HG03342 (cell line): ENCODE measurements around the gene PAK3.

ENCODE experiments used
- ATAC-seq: cut with Tn5 transposase; IDR thresholded peaks from one replicate; pipeline ENCODE4 v1.9.1; 2021; ENCODE audit warnings: mild to moderate bottlenecking, moderate library complexity; ENCODE audit not compliant: unreplicated experiment

PAK3 gene

DNA sequence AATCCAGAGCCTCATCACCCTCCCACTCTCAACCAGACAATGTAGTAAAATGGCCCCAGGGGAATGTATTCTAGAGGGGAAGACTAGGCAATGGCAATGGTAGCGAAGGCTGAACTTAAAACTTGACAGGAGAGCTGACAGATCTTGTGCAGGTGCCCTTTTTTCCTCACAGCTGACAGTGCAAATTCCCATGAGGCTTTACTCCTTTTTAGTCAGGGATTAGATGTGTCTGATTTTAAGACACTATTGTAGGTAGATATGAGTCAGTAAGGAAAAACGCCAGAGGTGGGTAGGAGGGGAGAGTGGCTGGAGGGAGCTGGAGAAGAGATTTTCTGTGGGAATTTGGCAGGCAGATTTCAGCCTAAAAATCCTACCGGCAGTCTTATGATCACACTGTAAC, 163.6 kb downstream of the PAK3 start:
- no peak for ATAC-seq

DNA sequence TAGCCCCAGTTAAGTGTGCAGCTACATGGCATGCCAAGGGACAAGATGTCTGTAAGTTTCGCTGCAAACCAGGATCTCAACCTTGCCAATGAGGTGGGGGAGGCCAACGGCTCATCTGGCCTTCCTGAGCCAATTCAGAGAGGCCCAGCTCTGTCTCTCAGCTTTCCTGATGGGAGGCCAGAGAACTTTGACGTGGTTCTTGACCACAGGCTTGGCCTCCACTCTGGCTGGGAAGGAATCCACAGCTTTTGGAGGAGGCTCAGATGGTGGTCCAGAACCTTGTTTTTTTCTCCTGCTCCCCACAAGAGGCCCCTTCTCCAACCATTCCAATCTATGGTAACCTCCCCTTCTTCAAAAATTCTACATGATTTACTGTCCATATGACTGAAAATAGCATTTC, 164.5 kb downstream of the PAK3 start:
- no peak for ATAC-seq

DNA sequence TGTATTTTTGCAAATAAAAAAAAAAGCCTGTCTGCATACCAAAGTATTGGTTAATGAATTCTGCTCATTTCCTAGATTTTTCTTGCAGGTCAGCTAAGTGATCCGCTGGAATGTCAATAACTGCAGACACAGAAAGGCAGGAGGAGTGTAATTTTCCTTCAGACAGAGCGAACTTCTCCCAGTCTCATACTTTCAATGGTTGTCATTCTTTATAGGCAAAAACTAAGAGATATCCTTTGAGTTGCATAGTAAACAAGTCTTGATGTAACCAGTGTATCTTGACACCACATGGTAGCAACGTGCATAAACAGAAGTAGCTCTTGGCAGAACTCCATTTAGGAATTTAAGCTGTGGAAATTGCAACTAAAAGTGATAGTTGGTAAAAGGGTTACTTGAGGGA, 166.1 kb downstream of the PAK3 start:
- no peak for ATAC-seq

DNA sequence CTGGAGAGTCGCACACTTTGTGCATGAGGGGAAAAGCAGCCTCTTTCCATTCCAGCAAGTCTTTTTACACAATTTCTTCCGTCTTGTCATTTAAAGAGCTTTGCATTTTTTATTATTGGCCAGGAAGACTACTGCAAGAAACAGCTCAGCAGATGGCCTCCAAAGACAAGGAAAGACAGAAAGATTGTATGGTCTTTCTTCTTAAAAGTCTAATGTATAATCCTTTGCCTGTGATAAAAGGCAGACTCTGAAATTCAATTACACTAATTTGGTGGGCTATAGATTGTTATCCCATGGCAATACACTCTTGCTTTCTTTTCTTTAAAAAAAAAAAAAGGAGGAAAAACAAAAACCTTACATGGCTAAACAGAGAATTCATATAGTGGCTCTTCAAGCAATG, 168.4 kb downstream of the PAK3 start:
- ATAC-seq = no peak

DNA sequence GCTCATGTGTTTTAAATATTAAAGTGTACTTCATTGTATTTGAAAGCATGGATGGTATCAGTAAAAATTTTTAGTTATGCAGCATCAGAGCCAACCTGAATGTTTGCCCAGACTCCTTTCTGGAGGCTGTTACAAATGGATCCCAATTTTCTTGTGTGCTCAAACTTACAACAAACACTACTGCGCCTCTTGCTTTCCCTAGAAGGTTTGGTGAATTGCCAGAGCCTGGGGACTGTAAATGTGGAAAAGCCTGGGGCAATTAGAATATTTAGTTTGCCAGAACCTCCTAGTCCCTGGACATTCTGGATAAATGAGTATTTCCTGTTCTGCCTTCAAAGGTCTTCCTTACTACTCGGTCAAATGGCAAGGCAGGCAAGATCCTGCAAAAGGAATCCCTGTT, 169.5 kb downstream of the PAK3 start:
- no peak for ATAC-seq

DNA sequence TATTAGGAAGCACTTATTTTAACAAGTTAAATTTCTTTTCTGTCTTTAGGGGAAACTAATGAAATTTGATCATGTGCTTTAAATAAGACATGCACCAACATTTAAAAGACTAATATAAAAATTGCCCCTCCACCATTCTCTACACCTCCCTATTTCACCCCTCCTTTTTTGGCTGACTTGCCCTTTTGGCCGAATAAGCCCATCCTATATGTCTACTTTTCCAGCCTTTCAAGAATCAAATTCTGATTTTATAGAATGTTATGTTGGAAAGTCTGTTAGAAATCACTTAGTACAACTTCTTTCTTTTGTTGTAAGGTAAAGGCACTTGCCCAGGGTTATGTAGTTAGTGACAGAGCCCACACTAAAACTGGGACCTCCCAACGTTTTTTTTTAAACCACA, 172.5 kb downstream of the PAK3 start:
- ATAC-seq = no peak

DNA sequence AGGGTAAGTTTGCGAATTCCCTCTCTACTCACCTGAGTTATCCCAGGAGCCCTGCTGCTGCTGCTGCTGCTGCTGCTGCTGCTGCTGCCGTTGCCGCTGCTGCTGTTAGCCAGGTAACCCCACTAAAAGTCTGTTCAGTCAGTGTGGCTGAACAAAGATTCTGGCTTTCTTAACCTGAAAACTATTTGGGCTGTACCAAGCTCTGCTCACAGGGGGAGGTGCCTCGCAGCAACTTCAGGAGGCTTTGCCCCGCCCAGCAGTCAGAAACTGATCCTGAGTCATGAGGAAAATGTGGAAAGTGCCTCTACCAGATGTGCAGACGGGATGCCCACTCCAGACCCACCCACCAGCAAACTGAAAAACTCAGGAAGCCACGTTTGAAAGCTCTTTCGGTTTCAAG, 174.3 kb downstream of the PAK3 start, which contains the start of gene CAPN6:
TSS of gene CAPN6 (minus strand) at position 145 of the 400 bp plus-strand sequence. CDS start 6,547 bp downstream, outside the sequence.
- no peak for ATAC-seq
